GM06990 (cell line): Measurements from ENCODE around the gene STARD13.
A peak's percentile ranks its signal among the peaks of the same experiment; 100 is the strongest.

ENCODE experiments used
- DNase-seq: peaks from one replicate; pipeline ENCODE4 v3.0.0-alpha.2; 2011; ENCODE audit not compliant: insufficient read length; ENCODE audit errors: extremely low read depth
- H3K27me3 ChIP-seq: replicated peaks from 2 replicates; pipeline ENCODE4 v1.6.0; 2011; ENCODE audit warnings: low read length; ENCODE audit not compliant: control insufficient read depth, insufficient read depth
- H3K36me3 ChIP-seq: 2 replicates; pipeline ENCODE4 v1.5.1; 2011; ENCODE audit warnings: low read length; ENCODE audit not compliant: control insufficient read depth, insufficient read depth
- H3K4me3 ChIP-seq: replicated peaks from 2 replicates; pipeline ENCODE4 v1.5.1; 2011; ENCODE audit warnings: low read depth, mild to moderate bottlenecking, control low read depth, low read length
- CTCF ChIP-seq: IDR thresholded peaks from 2 replicates; pipeline ENCODE4 v1.5.1; 2011; ENCODE audit warnings: low read length, control low read depth, mild to moderate bottlenecking, inconsistent platforms; ENCODE audit not compliant: insufficient read depth, poor library complexity, severe bottlenecking

STARD13 gene

GRCh38 chr13:33153421-33154404, 131.8 kb downstream of the STARD13 start:
- DNase-seq: no peak
- Histone ChIP-seq H3K27me3 (no peaks in the 10 kb centered on the region), H3K36me3 (no peaks in the 10 kb centered on the region; the same call in 1 of the 2 replicates), H3K4me3 (no peak overlapping the region)
- TF ChIP-seq CTCF: no peak

GRCh38 chr13:33152389-33152788, 133.2 kb downstream of the STARD13 start:
- TF ChIP-seq CTCF: no peak
- DNase-seq: no peak
- no peaks in the 10 kb centered on the region; the same call in 1 of the 2 replicates for H3K36me3 ChIP-seq
- no peaks in the 10 kb centered on the region for H3K27me3 ChIP-seq
- H3K4me3 ChIP-seq: no peak overlapping the region

- Histone ChIP-seq H3K36me3 (no peaks in the 10 kb centered on the region; the same call in 1 of the 2 replicates), H3K4me3 (no peak overlapping the region), H3K27me3 (no peaks in the 10 kb centered on the region)
- peak; percentile 7 for TF ChIP-seq CTCF
- no peak for DNase-seq
These were observed 134.9 kb downstream of the STARD13 start for GRCh38 chr13:33150662-33151061.

GRCh38 chr13:33150126-33150525, 135.4 kb downstream of the STARD13 start:
- H3K4me3 ChIP-seq: no peak overlapping the region
- no peak for DNase-seq
- no peaks in the 10 kb centered on the region for H3K27me3 ChIP-seq
- H3K36me3 ChIP-seq: no peaks in the 10 kb centered on the region; the same call in 1 of the 2 replicates
- TF ChIP-seq CTCF: no peak

GRCh38 chr13:33147832-33148231, 137.7 kb downstream of the STARD13 start:
- DNase-seq: no peak
- H3K36me3 ChIP-seq: peaks cover 1% of the 10 kb centered on the region
- no peak for TF ChIP-seq CTCF
- H3K27me3 ChIP-seq: no peaks in the 10 kb centered on the region
- H3K4me3 ChIP-seq: no peak overlapping the region
